ENCODE data around the gene TEF. TPM values are rescaled to one million over a fixed set of nuclear protein-coding genes. Genes with fewer than 3 reads are reported as not detected.

The TEF gene
- total and polyA plus RNA-seq, 2 experiments from 2014 or later: 2.3 to 7.2 TPM

- Histone ChIP-seq H3K4me2 (no peak overlapping the region), H3K4me3 (no peak overlapping the region), H3F3A (replicated peaks; ENCODE audit: low read depth) (no peaks in the 10 kb centered on the region), H3K36me3 (ENCODE audit: insufficient read depth) (no peaks in the 10 kb centered on the region), H3K9me2 (ENCODE audit: insufficient read depth) (no peaks in the 10 kb centered on the region), H2AFZ (no peak overlapping the region), H3K27ac (ENCODE audit: low read depth) (no peak overlapping the region), H4K20me1 (replicated peaks; ENCODE audit: insufficient read depth) (peaks cover 5% of the 10 kb centered on the region; the same call in 1 of the 2 replicates), H3K79me2 (replicated peaks; ENCODE audit: insufficient read depth) (no peaks in the 10 kb centered on the region), H3K27me3 (ENCODE audit: insufficient read depth) (no peaks in the 10 kb centered on the region), H3K4me1 (ENCODE audit: insufficient read depth) (no peaks in the 10 kb centered on the region)
- H3K27ac Mint-ChIP-seq: no peak overlapping the region
- peaks cover 10% of the 10 kb centered on the region for H3K27me3 Mint-ChIP-seq (ENCODE audit: insufficient read depth, low read depth, poor library complexity)
- H3K4me3 Mint-ChIP-seq: no peak overlapping the region
- H3K4me1 Mint-ChIP-seq: no peaks in the 10 kb centered on the region
- H3K36me3 Mint-ChIP-seq (ENCODE audit: low read depth): peaks cover 18% of the 10 kb centered on the region
- TF ChIP-seq CREB1 (CRISPR knock-in tag; IDR thresholded peaks at IDR 0.05; ENCODE audit: low read depth): no peak
- no peak for TF ChIP-seq POLR2AphosphoS5 (IDR thresholded peaks at IDR 0.05; ENCODE audit: low read depth)
- no peak for TF ChIP-seq ZNF462 (CRISPR knock-in tag; IDR thresholded peaks at IDR 0.05)
- no peak for TF ChIP-seq EZH2phosphoT487 (IDR thresholded peaks at IDR 0.05; ENCODE audit: unreplicated experiment)
- TF ChIP-seq STAT1 (IDR thresholded peaks at IDR 0.05; ENCODE audit: unreplicated experiment): no peak
- TF ChIP-seq, protein P1, sequence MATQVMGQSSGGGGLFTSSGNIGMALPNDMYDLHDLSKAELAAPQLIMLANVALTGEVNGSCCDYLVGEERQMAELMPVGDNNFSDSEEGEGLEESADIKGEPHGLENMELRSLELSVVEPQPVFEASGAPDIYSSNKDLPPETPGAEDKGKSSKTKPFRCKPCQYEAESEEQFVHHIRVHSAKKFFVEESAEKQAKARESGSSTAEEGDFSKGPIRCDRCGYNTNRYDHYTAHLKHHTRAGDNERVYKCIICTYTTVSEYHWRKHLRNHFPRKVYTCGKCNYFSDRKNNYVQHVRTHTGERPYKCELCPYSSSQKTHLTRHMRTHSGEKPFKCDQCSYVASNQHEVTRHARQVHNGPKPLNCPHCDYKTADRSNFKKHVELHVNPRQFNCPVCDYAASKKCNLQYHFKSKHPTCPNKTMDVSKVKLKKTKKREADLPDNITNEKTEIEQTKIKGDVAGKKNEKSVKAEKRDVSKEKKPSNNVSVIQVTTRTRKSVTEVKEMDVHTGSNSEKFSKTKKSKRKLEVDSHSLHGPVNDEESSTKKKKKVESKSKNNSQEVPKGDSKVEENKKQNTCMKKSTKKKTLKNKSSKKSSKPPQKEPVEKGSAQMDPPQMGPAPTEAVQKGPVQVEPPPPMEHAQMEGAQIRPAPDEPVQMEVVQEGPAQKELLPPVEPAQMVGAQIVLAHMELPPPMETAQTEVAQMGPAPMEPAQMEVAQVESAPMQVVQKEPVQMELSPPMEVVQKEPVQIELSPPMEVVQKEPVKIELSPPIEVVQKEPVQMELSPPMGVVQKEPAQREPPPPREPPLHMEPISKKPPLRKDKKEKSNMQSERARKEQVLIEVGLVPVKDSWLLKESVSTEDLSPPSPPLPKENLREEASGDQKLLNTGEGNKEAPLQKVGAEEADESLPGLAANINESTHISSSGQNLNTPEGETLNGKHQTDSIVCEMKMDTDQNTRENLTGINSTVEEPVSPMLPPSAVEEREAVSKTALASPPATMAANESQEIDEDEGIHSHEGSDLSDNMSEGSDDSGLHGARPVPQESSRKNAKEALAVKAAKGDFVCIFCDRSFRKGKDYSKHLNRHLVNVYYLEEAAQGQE (IDR thresholded peaks at IDR 0.05; ENCODE audit: unreplicated experiment): no peak
- no peak for TF ChIP-seq EZH2 (IDR thresholded peaks at IDR 0.05; ENCODE audit: low read depth, unreplicated experiment)
- no peak for TF ChIP-seq ZNF331 (CRISPR knock-in tag; IDR thresholded peaks at IDR 0.05; ENCODE audit: low read depth)
- no peak for TF ChIP-seq JUNB (IDR thresholded peaks at IDR 0.05; ENCODE audit: unreplicated experiment)
- TF ChIP-seq, protein P2, sequence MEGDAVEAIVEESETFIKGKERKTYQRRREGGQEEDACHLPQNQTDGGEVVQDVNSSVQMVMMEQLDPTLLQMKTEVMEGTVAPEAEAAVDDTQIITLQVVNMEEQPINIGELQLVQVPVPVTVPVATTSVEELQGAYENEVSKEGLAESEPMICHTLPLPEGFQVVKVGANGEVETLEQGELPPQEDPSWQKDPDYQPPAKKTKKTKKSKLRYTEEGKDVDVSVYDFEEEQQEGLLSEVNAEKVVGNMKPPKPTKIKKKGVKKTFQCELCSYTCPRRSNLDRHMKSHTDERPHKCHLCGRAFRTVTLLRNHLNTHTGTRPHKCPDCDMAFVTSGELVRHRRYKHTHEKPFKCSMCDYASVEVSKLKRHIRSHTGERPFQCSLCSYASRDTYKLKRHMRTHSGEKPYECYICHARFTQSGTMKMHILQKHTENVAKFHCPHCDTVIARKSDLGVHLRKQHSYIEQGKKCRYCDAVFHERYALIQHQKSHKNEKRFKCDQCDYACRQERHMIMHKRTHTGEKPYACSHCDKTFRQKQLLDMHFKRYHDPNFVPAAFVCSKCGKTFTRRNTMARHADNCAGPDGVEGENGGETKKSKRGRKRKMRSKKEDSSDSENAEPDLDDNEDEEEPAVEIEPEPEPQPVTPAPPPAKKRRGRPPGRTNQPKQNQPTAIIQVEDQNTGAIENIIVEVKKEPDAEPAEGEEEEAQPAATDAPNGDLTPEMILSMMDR (conservative IDR thresholded peaks at IDR 0.05; ENCODE audit: low read depth in 2 of 2): no peak; a peak in 1 of 4 replicates
- no peak for TF ChIP-seq ETS1 (IDR thresholded peaks at IDR 0.05)
- no peak for TF ChIP-seq NANOG (IDR thresholded peaks at IDR 0.05; ENCODE audit: borderline replicate concordance)
- no peak for TF ChIP-seq ZNF114 (CRISPR knock-in tag; IDR thresholded peaks at IDR 0.05)
- H3K9me3 Mint-ChIP-seq: no peaks in the 10 kb centered on the region
- ATAC-seq (no peak), DNase-seq (ENCODE audit: low spot score) (no peak)
These were observed 40.7 kb upstream of the TEF start for GRCh38 chr22:41341012-41341411.
